ENCODE results near the gene MEIKIN. TPM values are rescaled to one million over a fixed set of nuclear protein-coding genes. Genes with fewer than 3 reads are reported as not detected.

The MEIKIN gene
- total and polyA plus RNA-seq, 2 of the 8 experiments (the other 6 are each of a cell fraction or from before 2014, with no cell fraction given): not detected

DNA sequence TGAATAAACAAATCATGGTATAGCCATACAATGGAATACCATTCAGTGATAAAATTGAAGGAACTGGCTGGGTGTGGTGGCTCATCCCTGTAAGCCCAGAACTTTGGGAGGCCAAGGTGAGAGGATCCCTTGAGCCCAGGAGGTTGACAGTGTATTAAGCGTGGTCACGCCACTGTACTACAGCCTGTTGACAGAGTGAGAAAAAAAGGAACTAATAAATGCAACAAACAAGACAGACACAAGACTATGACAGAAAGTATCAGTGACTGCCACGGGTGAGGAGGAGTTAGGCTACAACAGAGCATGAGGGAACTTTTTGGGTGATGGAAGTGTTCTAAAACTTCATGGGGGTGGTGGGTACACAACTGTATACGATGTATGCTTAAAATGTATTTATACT is 150.9 kb downstream of the MEIKIN start (continued):
- TF ChIP-seq BCL11A (IDR thresholded peaks at IDR 0.05; ENCODE audit: low read depth in 2 of 2, low read length in 2 of 2) (no peak), CHD2 (IDR thresholded peaks at IDR 0.05; ENCODE audit: low read length) (no peak), POLR2A (IDR thresholded peaks at IDR 0.05; ENCODE audit: control extremely low read depth in 1 of 2, low read depth in 2 of 2, low read length in 2 of 2) (no peak), GTF2F1 (IDR thresholded peaks at IDR 0.05; ENCODE audit: borderline replicate concordance, low read depth, low read length) (no peak), CBX5 (IDR thresholded peaks at IDR 0.05; ENCODE audit: low read depth, low read length) (no peak)
